Calu3 (cell line): ENCODE data around the gene FOXJ1. TPM values are rescaled to one million over a fixed set of nuclear protein-coding genes. Genes with fewer than 3 reads are reported as not detected.

Source experiments
- BruUV-seq: library from RNA; stranded (reverse); fragments of 400-500 nt; replicated peaks from 2 replicates; lab custom pipeline; 2021; lab: Mats Ljungman, UMichigan
- CTCF ChIA-PET: fragments of 300-600 bp; sonication (Branson Sonifier 250); formaldehyde crosslinking; loops from one replicate; lab custom pipeline; 2022; ENCODE audit warnings: antibody characterized with exemption; lab: Charles Lee
- DNase-seq: peaks from one replicate; pipeline ENCODE4 v3.0.0; 2022
- H3K27ac Mint-ChIP-seq: one replicate; pipeline ENCODE4 v1.8.0; 2022; ENCODE audit warnings: mixed read lengths; ENCODE audit not compliant: unreplicated experiment
- H3K27me3 Mint-ChIP-seq: one replicate; pipeline ENCODE4 v1.8.0; 2022; ENCODE audit warnings: mixed read lengths; ENCODE audit not compliant: unreplicated experiment
- H3K36me3 Mint-ChIP-seq: one replicate; pipeline ENCODE4 v1.8.0; 2022; ENCODE audit warnings: mild to moderate bottlenecking, moderate library complexity, mixed read lengths; ENCODE audit not compliant: insufficient read depth, unreplicated experiment
- H3K4me1 Mint-ChIP-seq: one replicate; pipeline ENCODE4 v1.8.0; 2022; ENCODE audit warnings: mild to moderate bottlenecking, low read depth, mixed read lengths; ENCODE audit not compliant: unreplicated experiment
- H3K4me3 Mint-ChIP-seq: one replicate; pipeline ENCODE4 v1.8.0; 2022; ENCODE audit warnings: mild to moderate bottlenecking, low read depth, moderate library complexity, mixed read lengths; ENCODE audit not compliant: unreplicated experiment
- H3K9me3 Mint-ChIP-seq: one replicate; pipeline ENCODE4 v1.8.0; 2022; ENCODE audit warnings: low read depth, mixed read lengths; ENCODE audit not compliant: unreplicated experiment
- CTCF ChIP-seq: fragments of 200-600 bp; IDR thresholded peaks from one replicate; pipeline ENCODE4 v1.8.0; 2022; ENCODE audit warnings: antibody characterized with exemption; ENCODE audit not compliant: unreplicated experiment
- intact Hi-C: fragments of 100-400 bp; cut with micrococcal nuclease; formaldehyde crosslinking; loops from one replicate; pipeline ENCODE4 v1.10.0; 2022; ENCODE audit not compliant: unreplicated experiment
- total RNA-seq: library from RNA; stranded (reverse); gene quantifications from 2 replicates; pipeline ENCODE4 v1.2.3, GENCODE V29; 2022

The FOXJ1 gene
- total RNA-seq, 1 experiment from 2014 or later: not detected

GRCh38 chr17:76097716-76098295 is 43.2 kb downstream of the FOXJ1 start:
- CTCF ChIA-PET: no interaction called here
- TF ChIP-seq CTCF: no peak
- Mint-ChIP-seq H3K36me3 (peaks cover 48% of the 10 kb centered on the region), H3K27me3 (no peaks in the 10 kb centered on the region), H3K4me1 (no peaks in the 10 kb centered on the region), H3K4me3 (no peak overlapping the region), H3K9me3 (no peaks in the 10 kb centered on the region), H3K27ac (no peak overlapping the region)
- intact Hi-C loops: no loop called here
- BruUV-seq: no TSS peak
- no peak for DNase-seq

- intact Hi-C loops: no loop called here
- TF ChIP-seq CTCF: no peak
- peaks cover 51% of the 10 kb centered on the region for H3K36me3 Mint-ChIP-seq
- no peaks in the 10 kb centered on the region for H3K9me3 Mint-ChIP-seq
- H3K27ac Mint-ChIP-seq: no peak overlapping the region
- CTCF ChIA-PET: interaction anchor here (0.8 kb wide), 1 partner anchor 184 kb away, joined by 3 read pairs; no protein-coding TSS in a partner anchor
- DNase-seq: no peak
- BruUV-seq: no TSS peak
- no peaks in the 10 kb centered on the region for H3K4me1 Mint-ChIP-seq
- no peaks in the 10 kb centered on the region for H3K27me3 Mint-ChIP-seq
- no peak overlapping the region for H3K4me3 Mint-ChIP-seq
Observed at GRCh38 chr17:76095943-76096342, 45.1 kb downstream of the FOXJ1 start.

- TF ChIP-seq CTCF: no peak
- no peaks in the 10 kb centered on the region for H3K4me1 Mint-ChIP-seq
- intact Hi-C loops: no loop called here
- H3K27me3 Mint-ChIP-seq: no peaks in the 10 kb centered on the region
- no TSS peak for BruUV-seq
- no peaks in the 10 kb centered on the region for H3K9me3 Mint-ChIP-seq
- CTCF ChIA-PET: no interaction called here
- H3K4me3 Mint-ChIP-seq: no peak overlapping the region
- DNase-seq: no peak
- H3K36me3 Mint-ChIP-seq: peaks cover 40% of the 10 kb centered on the region
- H3K27ac Mint-ChIP-seq: no peak overlapping the region
Observed at GRCh38 chr17:76094046-76094445, 47.0 kb downstream of the FOXJ1 start.

- peaks cover 31% of the 10 kb centered on the region for H3K36me3 Mint-ChIP-seq
- intact Hi-C loops: no loop called here
- no peaks in the 10 kb centered on the region for H3K9me3 Mint-ChIP-seq
- H3K27me3 Mint-ChIP-seq: no peaks in the 10 kb centered on the region
- no peak for DNase-seq
- H3K27ac Mint-ChIP-seq: no peak overlapping the region
- no peak overlapping the region for H3K4me3 Mint-ChIP-seq
- CTCF ChIA-PET: interaction anchor here (0.7 kb wide), 1 partner anchor 316 kb away, joined by 6 read pairs; no protein-coding TSS in a partner anchor
- no peaks in the 10 kb centered on the region for H3K4me1 Mint-ChIP-seq
- TF ChIP-seq CTCF: no peak
- no TSS peak for BruUV-seq
Observed at GRCh38 chr17:76092526-76093413, 48.3 kb downstream of the FOXJ1 start.
